H1 (cell line): Measurements from ENCODE around the gene TMCO1. TPM values are rescaled to one million over a fixed set of nuclear protein-coding genes. Genes with fewer than 3 reads are reported as not detected.

ENCODE experiments used
- CTCF ChIA-PET: fragments of 300-600 bp; sonication (Branson Sonifier 250); formaldehyde crosslinking; loops from one replicate; lab custom pipeline; 2021; ENCODE audit not compliant: partially characterized antibody; lab: Charles Lee
- POLR2A ChIA-PET: fragments of 300-600 bp; sonication (Branson Sonifier 250); formaldehyde crosslinking; loops from one replicate; lab custom pipeline; 2021; ENCODE audit warnings: inconsistent platforms; ENCODE audit not compliant: partially characterized antibody; lab: Charles Lee
- DNase-seq, 2 experiments: peaks; one replicate each; pipeline versions ENCODE4 v3.0.0 to v3.0.0-alpha.2; 2010 to 2022; ENCODE audit warnings: low spot score in 2 of 2, low read depth in 1 of 2, mixed read lengths in 1 of 2
- FAIRE-seq: peaks from 2 replicates; lab custom pipeline; 2011; peaks lifted over from hg19 to GRCh38; lab: Jason Lieb, UNC
- H2AFZ ChIP-seq: 2 replicates; pipeline ENCODE4 v1.8.1; 2012; ENCODE audit warnings: low read length, inconsistent platforms
- H2AK5ac ChIP-seq: 2 replicates; pipeline ENCODE4 v1.6.1; 2013; ENCODE audit warnings: low read depth, low read length
- H2BK120ac ChIP-seq: replicated peaks from 2 replicates; pipeline ENCODE3; 2013; ENCODE audit warnings: low read depth, low read length, inconsistent platforms
- H2BK12ac ChIP-seq: 2 replicates; pipeline ENCODE4 v1.6.1; 2013; ENCODE audit warnings: low read depth, low read length
- H2BK15ac ChIP-seq: 2 replicates; pipeline ENCODE4 v1.6.1; 2013; ENCODE audit warnings: low read length
- H2BK20ac ChIP-seq: 2 replicates; pipeline ENCODE4 v1.6.1; 2013; ENCODE audit warnings: low read length
- H2BK5ac ChIP-seq: 2 replicates; pipeline ENCODE4 v1.6.1; 2013; ENCODE audit warnings: low read depth, low read length
- H3K14ac ChIP-seq: 2 replicates; pipeline ENCODE4 v1.6.1; 2013; ENCODE audit warnings: inconsistent platforms; ENCODE audit not compliant: insufficient read length
- H3K18ac ChIP-seq: 2 replicates; pipeline ENCODE4 v1.6.1; 2013; ENCODE audit warnings: low read length; ENCODE audit errors: extremely low read depth
- H3K23ac ChIP-seq: 2 replicates; pipeline ENCODE4 v1.6.1; 2013; ENCODE audit warnings: inconsistent platforms; ENCODE audit not compliant: insufficient read length
- H3K23me2 ChIP-seq: 2 replicates; pipeline ENCODE4 v1.6.1; 2013; ENCODE audit warnings: low read depth, low read length
- H3K27ac ChIP-seq: 2 replicates; pipeline ENCODE4 v1.6.1; 2011; ENCODE audit warnings: low read depth, low read length, inconsistent platforms
- H3K27me3 ChIP-seq, 4 experiments: replicated peaks in 1 of 4; 1 replicate in 1 of 4; 2 replicates in 3 of 4; pipeline versions ENCODE4 v1.6.1 to v1.8.1; 2011 to 2013; ENCODE audit warnings: low read length in 3 of 4, mild to moderate bottlenecking in 3 of 4, inconsistent platforms in 2 of 4, mixed read lengths in 2 of 4, moderate library complexity in 1 of 4; ENCODE audit not compliant: control insufficient read depth in 3 of 4, insufficient read depth in 3 of 4; ENCODE audit errors: extremely low read depth in 1 of 4
- H3K36me3 ChIP-seq, 4 experiments: 2 replicates each; pipeline versions ENCODE4 v1.6.1 to v1.8.1; 2011 to 2013; ENCODE audit warnings: mild to moderate bottlenecking in 4 of 4, low read length in 3 of 4, moderate library complexity in 2 of 4, control low read depth in 1 of 4, inconsistent platforms in 1 of 4; ENCODE audit not compliant: insufficient read depth in 4 of 4, control insufficient read depth in 2 of 4
- H3K4ac ChIP-seq: replicated peaks from 2 replicates; pipeline ENCODE3; 2013; ENCODE audit warnings: low read length, low read depth, mixed read lengths, inconsistent platforms; ENCODE audit not compliant: insufficient read length
- H3K4me1 ChIP-seq, 4 experiments: replicated peaks in 1 of 4; 1 replicate in 1 of 4; 2 replicates in 3 of 4; pipeline versions ENCODE4 v1.6.1 to v1.8.1; 2011 to 2013; ENCODE audit warnings: low read length in 3 of 4, inconsistent platforms in 2 of 4, mixed read lengths in 1 of 4; ENCODE audit not compliant: insufficient read depth in 4 of 4, control insufficient read depth in 3 of 4
- H3K4me2 ChIP-seq, 2 experiments: 2 replicates each; pipeline versions ENCODE4 v1.6.1 to v1.8.1; 2011 to 2013; ENCODE audit warnings: low read depth in 2 of 2, low read length in 2 of 2, control low read depth in 1 of 2, inconsistent platforms in 1 of 2, mild to moderate bottlenecking in 1 of 2; ENCODE audit not compliant: insufficient read depth in 1 of 2
- H3K4me3 ChIP-seq, 4 experiments: fragments of 200-600, 300-600 bp in 1 of 4; sonication (generic), shearing (Covaris generic), sonication (Bioruptor Twin) in 1 of 4; 2 replicates each; pipeline versions ENCODE4 v1.5.1 to v1.8.1; 2011 to 2016; ENCODE audit warnings: low read length in 4 of 4, low read depth in 3 of 4, control low read depth in 2 of 4, inconsistent platforms in 2 of 4, mild to moderate bottlenecking in 2 of 4, mixed read lengths in 1 of 4, moderate library complexity in 1 of 4; ENCODE audit not compliant: insufficient read depth in 2 of 4; ENCODE audit errors: extremely low read depth in 1 of 4
- H3K56ac ChIP-seq: replicated peaks from 2 replicates; pipeline ENCODE3; 2013; ENCODE audit warnings: low read depth, mild to moderate bottlenecking, mixed read lengths, low read length, inconsistent platforms; ENCODE audit not compliant: insufficient read length
- H3K79me1 ChIP-seq: 2 replicates; pipeline ENCODE4 v1.6.1; 2013; ENCODE audit warnings: low read depth, low read length, control low read depth
- H3K79me2 ChIP-seq, 2 experiments: 2 replicates each; pipeline versions ENCODE4 v1.6.1 to v1.8.1; 2012 to 2013; ENCODE audit warnings: low read length in 2 of 2, mild to moderate bottlenecking in 2 of 2, inconsistent platforms in 1 of 2; ENCODE audit not compliant: insufficient read depth in 2 of 2, control insufficient read depth in 1 of 2
- H3K9ac ChIP-seq, 4 experiments: replicated peaks in 1 of 4; 1 replicate in 1 of 4; 2 replicates in 3 of 4; pipeline versions ENCODE4 v1.6.1 to v1.8.1; 2011 to 2013; ENCODE audit warnings: low read depth in 3 of 4, low read length in 3 of 4, control low read depth in 2 of 4, mild to moderate bottlenecking in 2 of 4, moderate library complexity in 2 of 4, inconsistent platforms in 1 of 4; ENCODE audit errors: extremely low read depth in 1 of 4
- H3K9me3 ChIP-seq, 2 experiments: 2 replicates each; pipeline versions ENCODE4 v1.6.1 to v1.8.1; 2012 to 2013; ENCODE audit warnings: mild to moderate bottlenecking in 2 of 2, moderate library complexity in 2 of 2, control low read depth in 1 of 2, inconsistent platforms in 1 of 2, low read depth in 1 of 2, low read length in 1 of 2, mixed read lengths in 1 of 2; ENCODE audit not compliant: insufficient read depth in 2 of 2
- H4K20me1 ChIP-seq, 2 experiments: replicated peaks in 1 of 2; 2 replicates each; pipeline versions ENCODE3 to v1.8.1; 2011 to 2013; ENCODE audit warnings: inconsistent platforms in 2 of 2, low read length in 2 of 2, mild to moderate bottlenecking in 1 of 2; ENCODE audit not compliant: insufficient read depth in 2 of 2, control insufficient read depth in 1 of 2
- H4K5ac ChIP-seq: 2 replicates; pipeline ENCODE4 v1.6.1; 2013; ENCODE audit warnings: low read length, low read depth, mixed read lengths, inconsistent platforms; ENCODE audit not compliant: insufficient read length
- H4K8ac ChIP-seq: 2 replicates; pipeline ENCODE4 v1.8.0; 2013; ENCODE audit warnings: mild to moderate bottlenecking, moderate library complexity, low read length, inconsistent platforms; ENCODE audit not compliant: insufficient read depth; ENCODE audit errors: extremely low read depth
- H4K91ac ChIP-seq: replicated peaks from 2 replicates; pipeline ENCODE3; 2013; ENCODE audit warnings: low read length, mixed read lengths, inconsistent platforms; ENCODE audit not compliant: insufficient read length
- ATF2 ChIP-seq: IDR thresholded peaks from 2 replicates; pipeline ENCODE4 v1.6.1; 2012; ENCODE audit warnings: low read length, inconsistent platforms
- BRCA1 ChIP-seq: IDR thresholded peaks from 2 replicates; pipeline ENCODE4 v1.6.1; 2012; ENCODE audit warnings: low read depth, low read length, improper control_type of control experiment
- KDM4A ChIP-seq: IDR thresholded peaks from one replicate; pipeline ENCODE4 v1.7.1; 2012; ENCODE audit warnings: low read depth, mild to moderate bottlenecking, moderate library complexity, low read length, inconsistent platforms; ENCODE audit not compliant: severe bottlenecking
- MAFK ChIP-seq: IDR thresholded peaks from 2 replicates; pipeline ENCODE4 v1.6.1; 2012; ENCODE audit warnings: low read depth, mild to moderate bottlenecking, improper control_type of control experiment, low read length
- MAX ChIP-seq: IDR thresholded peaks from 2 replicates; pipeline ENCODE4 v1.6.1; 2012; ENCODE audit warnings: inconsistent platforms
- NRF1 ChIP-seq: IDR thresholded peaks from 2 replicates; pipeline ENCODE4 v1.6.1; 2011; ENCODE audit warnings: mild to moderate bottlenecking, low read depth, low read length, improper control_type of control experiment
- PHF8 ChIP-seq: fragments of 200-600 bp; sonication (generic); conservative IDR thresholded peaks from 2 replicates; pipeline ENCODE4 v1.7.1; 2012; ENCODE audit warnings: low read depth, mild to moderate bottlenecking, inconsistent platforms, low read length, moderate library complexity
- RAD21 ChIP-seq, 2 experiments: IDR thresholded peaks in 1 of 2; conservative IDR thresholded peaks in 1 of 2; 2 replicates each; pipeline ENCODE4 v1.6.1; 2011; ENCODE audit warnings: low read depth in 2 of 2, low read length in 2 of 2, improper control_type of control experiment in 1 of 2, inconsistent platforms in 1 of 2, mild to moderate bottlenecking in 1 of 2, moderate library complexity in 1 of 2
- SP1 ChIP-seq: IDR thresholded peaks from 2 replicates; pipeline ENCODE4 v1.6.1; 2011; ENCODE audit warnings: low read depth, low read length
- SRF ChIP-seq: IDR thresholded peaks from 2 replicates; pipeline ENCODE4 v1.6.1; 2011; ENCODE audit warnings: mild to moderate bottlenecking, low read depth, low read length, moderate library complexity
- TEAD4 ChIP-seq: IDR thresholded peaks from 2 replicates; pipeline ENCODE4 v1.6.1; 2012; ENCODE audit warnings: low read depth, low read length, inconsistent platforms, mixed read lengths
- ZNF274 ChIP-seq: IDR thresholded peaks from 2 replicates; pipeline ENCODE4 v1.7.0; 2012; ENCODE audit warnings: low read length, borderline replicate concordance; ENCODE audit errors: extremely low read depth
- WGBS, 2 experiments: shearing (Covaris generic) in 1 of 2; methylation state at CpG; one replicate each; pipeline versions ENCODE4 v1.1.6 to v1.1.7; 2013 to 2015; ENCODE audit warnings: low lambda C conversion rate in 2 of 2, mixed read lengths in 2 of 2, inconsistent platforms in 1 of 2, low coverage in 1 of 2, missing lambda C conversion rate in 1 of 2; ENCODE audit not compliant: insufficient replicate concordance in 2 of 2, insufficient coverage in 1 of 2, insufficient read length in 1 of 2; ENCODE audit errors: extremely low coverage in 1 of 2, missing lambda C conversion rate in 1 of 2; 5-methylcytosine and 5-hydroxymethylcytosine counted together
- polyA plus RNA-seq, 7 experiments: library from polyadenylated mRNA; depleted of rRNA in 3 of 7; stranded (reverse) in 5 of 7; unstranded in 2 of 7; fragments of >200 nt in 5 of 7; fragments of 200-250 nt in 2 of 7; gene quantifications; 1 replicate in 5 of 7; 2 replicates in 1 of 7; 4 replicates in 1 of 7; pipeline versions ENCODE4 v1.2.1 to v1.2.3, GENCODE V29; 2011 to 2013; ENCODE audit warnings: missing spikeins in 2 of 7, mixed read lengths in 2 of 7
- total RNA-seq: library from RNA; stranded (reverse); fragmentation: NEBNext Ultra II Directional; extraction: Animal tissue kit (Norgen Biotek cat#: 25700); gene quantifications from 2 replicates; pipeline ENCODE4 v1.2.1, GENCODE V29; 2021

Gene TMCO1
- total and polyA plus RNA-seq, 2 of the 8 experiments (the other 6 are each of a cell fraction or from before 2014, with no cell fraction given): 61.6 to 63.8 TPM

- Histone ChIP-seq H2BK20ac (no peak overlapping the region), H3K23me2 (no peaks in the 10 kb centered on the region), H3K79me1 (no peaks in the 10 kb centered on the region), H4K5ac (no peak overlapping the region), H3K4me3 (no peak overlapping the region), H3K79me2 (no peaks in the 10 kb centered on the region), H3K9me3 (no peaks in the 10 kb centered on the region), H2BK15ac (no peak overlapping the region), H3K14ac (no peak overlapping the region), H3K4me2 (no peak overlapping the region), H3K27ac (no peak overlapping the region), H2BK12ac (no peak overlapping the region), H2AK5ac (no peak overlapping the region), H3K56ac (no peak overlapping the region), H4K20me1 (no peaks in the 10 kb centered on the region), H3K4ac (no peak overlapping the region), H2BK5ac (no peak overlapping the region), H4K91ac (no peak overlapping the region), H2AFZ (no peak overlapping the region), H2BK120ac (no peak overlapping the region), H3K18ac (no peak overlapping the region), H3K27me3 (no peaks in the 10 kb centered on the region), H3K36me3 (peaks cover 0 to 21% (median 7%) of the 10 kb centered on the region in 4 experiments; a peak in 5 of 8 replicates), H3K9ac (no peak overlapping the region), H4K8ac (no peak overlapping the region), H3K4me1 (no peaks in the 10 kb centered on the region), H3K23ac (no peak overlapping the region)
- POLR2A ChIA-PET: interaction anchor here (0.5 kb wide), 1 partner anchor 168 kb away, joined by 3 read pairs; no protein-coding TSS in a partner anchor
- no peak for FAIRE-seq
- no peak for DNase-seq
- WGBS, 2 experiments: 92% methylated on average over 8 of the region's 8 CpGs; no CpG with 5 or more reads in 1 of the 2 experiments
- CTCF ChIA-PET: interaction anchor here (1.1 to 1.6 kb wide), 4 partner anchors 8 to 142 kb away, joined by 3 to 6 read pairs (median 4); partner anchors contain the start of gene UCK2
- no peak for TF ChIP-seq RAD21 (IDR thresholded peaks at IDR 0.05 in 1 of 2, conservative IDR thresholded peaks at IDR 0.05 in 1 of 2; ENCODE audit: low read depth in 2 of 2, low read length in 2 of 2)
- no peak for TF ChIP-seq MAFK
- no peak for TF ChIP-seq MAX
- no peak for TF ChIP-seq BRCA1
- no peak for TF ChIP-seq ZNF274
- no peak for TF ChIP-seq PHF8
- TF ChIP-seq ATF2: no peak
- no peak for TF ChIP-seq NRF1
- TF ChIP-seq TEAD4: no peak
- TF ChIP-seq SP1: no peak
- no peak for TF ChIP-seq SRF
- TF ChIP-seq KDM4A: no peak
These were observed 26.5 kb downstream of the TMCO1 start for GRCh38 chr1:165742194-165742593.
